ENCODE results near the gene TIMP2.

Gene TIMP2

DNA sequence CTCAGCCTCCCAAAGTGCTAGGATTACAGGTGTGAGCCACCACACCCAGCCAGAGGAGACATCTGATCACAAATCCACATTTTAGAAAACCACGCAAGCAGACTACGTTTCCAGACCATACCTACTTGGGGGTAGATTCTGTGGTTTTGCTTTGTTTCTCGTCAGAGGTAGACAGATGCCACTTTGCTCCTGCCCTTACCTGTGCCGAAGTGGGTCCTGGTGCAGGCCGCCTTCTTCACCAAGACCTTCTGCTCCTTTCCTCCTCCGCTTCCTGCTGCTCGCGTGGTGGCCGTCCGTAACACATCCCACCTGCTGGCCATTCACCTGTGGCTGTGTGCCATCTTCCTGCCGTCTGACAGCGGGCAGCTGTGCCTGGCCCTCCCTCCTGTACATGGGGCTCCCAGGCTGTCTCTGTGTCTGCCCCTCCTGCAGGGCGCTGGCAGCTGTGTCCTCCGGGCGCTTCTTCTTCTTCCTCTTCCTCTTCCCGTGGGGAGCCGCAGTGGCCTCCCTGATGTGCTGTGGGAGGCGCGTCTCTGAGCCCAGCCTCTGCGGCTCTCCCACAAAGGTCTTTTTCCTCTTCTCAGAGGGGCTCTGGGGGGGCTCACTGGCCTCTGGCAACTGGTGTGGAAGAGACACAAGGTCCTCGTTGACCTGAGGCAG is 121.9 kb downstream of the TIMP2 start:
- Histone ChIP-seq H3K4me3 (ENCODE audit: low read length) (no peak overlapping the region), H3K27ac (ENCODE audit: low read length) (no peak overlapping the region), H3K9me3 (ENCODE audit: insufficient read depth, low read depth, low read length) (no peaks in the 10 kb centered on the region), H3K9ac (ENCODE audit: low read depth, low read length) (no peak overlapping the region), H3K4me1 (ENCODE audit: insufficient read depth, low read length) (no peaks in the 10 kb centered on the region), H3K36me3 (ENCODE audit: insufficient read depth, low read depth, low read length) (peaks cover 91% of the 10 kb centered on the region), H3K27me3 (ENCODE audit: insufficient read depth, low read length) (no peaks in the 10 kb centered on the region)
